ENCODE measurements around the gene TLR10.

The TLR10 gene

DNA sequence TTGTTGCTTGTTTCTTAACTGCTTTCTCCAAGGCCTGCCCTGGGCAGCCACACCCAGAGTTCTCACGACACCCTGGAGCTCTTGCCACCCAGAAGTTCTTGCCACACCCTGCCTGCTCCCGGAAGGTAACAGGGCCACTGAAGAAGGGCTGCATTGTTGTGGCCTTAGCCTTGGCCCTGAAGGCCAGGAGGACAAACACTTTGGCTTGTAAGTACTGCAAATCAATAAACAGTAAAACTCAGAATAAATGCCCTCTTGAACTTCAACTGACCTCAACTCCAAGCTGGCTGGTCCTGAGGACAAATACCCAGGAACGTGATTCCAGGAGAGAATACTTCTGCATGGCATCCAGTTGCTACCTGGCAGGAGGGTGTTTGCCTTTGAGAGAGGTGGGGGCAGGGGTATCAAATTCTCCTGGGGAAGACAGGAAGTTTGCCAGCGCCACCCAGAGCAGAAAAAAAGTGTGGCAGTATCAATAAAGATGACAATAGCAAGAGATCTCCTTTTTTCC lies 54.1 kb downstream of the TLR10 start:
- DNase-seq = peak in 1 of 2 donors; percentile 25

DNA sequence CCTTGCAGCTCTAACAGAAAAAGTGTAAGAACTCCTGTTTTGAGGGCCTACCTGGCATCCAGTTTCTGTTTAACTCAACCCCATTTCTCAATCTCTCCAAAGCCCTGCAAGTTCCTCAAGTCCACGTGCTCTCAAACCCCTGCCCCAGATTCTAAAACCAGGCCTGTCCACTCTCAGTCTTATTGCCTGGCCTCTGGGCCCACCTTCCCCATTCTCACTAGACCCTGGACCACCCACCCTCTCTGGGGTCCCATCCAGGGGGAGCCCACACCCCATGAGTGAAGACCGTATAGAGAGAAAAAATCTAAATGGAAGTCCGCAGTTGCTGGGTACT lies 58.3 kb downstream of the TLR10 start:
- DNase-seq = no peak

DNA sequence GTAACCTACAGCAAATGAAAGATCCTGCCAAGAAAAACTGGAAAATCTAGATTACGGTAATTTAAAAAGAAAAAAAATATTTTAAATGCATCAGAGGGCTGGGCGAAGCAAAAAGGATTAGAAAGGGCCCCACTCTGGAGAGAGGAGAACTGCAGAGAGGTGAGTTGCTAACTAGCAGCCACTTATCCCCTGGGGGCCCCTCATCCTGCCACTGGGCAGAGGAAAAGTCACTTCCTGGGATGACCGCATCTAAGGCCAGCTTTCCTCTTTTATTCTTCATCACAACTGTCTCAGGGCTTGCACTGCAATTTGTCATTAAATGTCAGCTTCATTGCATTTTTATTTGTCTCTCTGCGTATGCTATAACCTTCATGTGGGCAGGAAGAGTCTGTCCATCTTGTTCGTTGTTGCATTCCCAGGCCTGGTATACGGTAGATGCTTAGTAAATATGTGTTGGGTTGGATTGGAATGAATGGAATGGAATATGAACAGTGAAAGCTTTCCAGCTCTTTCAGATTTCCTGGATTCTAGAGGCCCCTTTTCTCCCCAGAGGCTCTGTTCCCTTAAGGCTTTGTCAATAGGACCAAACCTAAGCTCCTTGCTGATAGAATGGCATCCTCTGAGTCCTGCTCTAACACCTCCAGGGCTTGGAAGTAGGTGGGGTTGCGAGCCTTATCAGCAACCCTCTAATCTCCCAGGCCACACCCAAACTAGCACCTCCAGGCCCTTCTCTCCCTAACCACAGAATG lies 58.9 kb downstream of the TLR10 start:
- no peak for DNase-seq

DNA sequence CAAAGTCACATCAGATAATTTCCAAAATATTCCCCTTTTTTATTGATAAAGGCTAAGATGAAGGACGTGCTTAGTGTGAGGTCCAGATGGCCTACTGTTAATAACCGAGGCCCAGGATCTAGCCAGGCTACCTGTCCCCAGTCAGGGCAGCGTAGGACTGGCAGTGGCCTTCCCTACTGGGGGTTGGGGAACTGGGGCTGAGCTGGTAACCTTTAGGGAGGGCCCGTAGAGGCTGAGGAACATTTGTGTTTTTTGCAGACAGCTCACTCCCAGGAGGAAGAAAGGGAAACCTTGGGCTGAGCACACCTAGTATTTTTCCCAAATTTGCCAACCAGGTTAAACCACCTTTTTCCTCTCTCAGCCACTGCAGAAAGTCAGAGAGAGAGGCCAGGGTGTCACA lies 59.7 kb downstream of the TLR10 start:
- no peak for DNase-seq

Data from inflammatory macrophage (primary cell).